Measurements from ENCODE around the gene ATP1B4. TPM values are rescaled to one million over a fixed set of nuclear protein-coding genes. Genes with fewer than 3 reads are reported as not detected.

The ATP1B4 gene
- total RNA-seq, 1 donor from 2014 or later = not detected

- DNase-seq (no peak), ATAC-seq (no peak)
- no peak overlapping the region for H3K4me3 ChIP-seq
- intact Hi-C loops (cut with DNase I) = no loop called here
- H3K4me1 ChIP-seq = no peaks in the 10 kb centered on the region
- TF ChIP-seq, protein P1, sequence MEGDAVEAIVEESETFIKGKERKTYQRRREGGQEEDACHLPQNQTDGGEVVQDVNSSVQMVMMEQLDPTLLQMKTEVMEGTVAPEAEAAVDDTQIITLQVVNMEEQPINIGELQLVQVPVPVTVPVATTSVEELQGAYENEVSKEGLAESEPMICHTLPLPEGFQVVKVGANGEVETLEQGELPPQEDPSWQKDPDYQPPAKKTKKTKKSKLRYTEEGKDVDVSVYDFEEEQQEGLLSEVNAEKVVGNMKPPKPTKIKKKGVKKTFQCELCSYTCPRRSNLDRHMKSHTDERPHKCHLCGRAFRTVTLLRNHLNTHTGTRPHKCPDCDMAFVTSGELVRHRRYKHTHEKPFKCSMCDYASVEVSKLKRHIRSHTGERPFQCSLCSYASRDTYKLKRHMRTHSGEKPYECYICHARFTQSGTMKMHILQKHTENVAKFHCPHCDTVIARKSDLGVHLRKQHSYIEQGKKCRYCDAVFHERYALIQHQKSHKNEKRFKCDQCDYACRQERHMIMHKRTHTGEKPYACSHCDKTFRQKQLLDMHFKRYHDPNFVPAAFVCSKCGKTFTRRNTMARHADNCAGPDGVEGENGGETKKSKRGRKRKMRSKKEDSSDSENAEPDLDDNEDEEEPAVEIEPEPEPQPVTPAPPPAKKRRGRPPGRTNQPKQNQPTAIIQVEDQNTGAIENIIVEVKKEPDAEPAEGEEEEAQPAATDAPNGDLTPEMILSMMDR (IDR thresholded peaks at IDR 0.05) = no peak
- H3K9me3 ChIP-seq = no peaks in the 10 kb centered on the region
- no peaks in the 10 kb centered on the region for H3K36me3 ChIP-seq
- no peaks in the 10 kb centered on the region for H3K27me3 ChIP-seq (ENCODE audit: low read depth)
- H3K27ac ChIP-seq = no peak overlapping the region
Observed at GRCh38 chrX:120350450-120351138, 11.3 kb upstream of the ATP1B4 start.

- ATAC-seq (no peak), DNase-seq (no peak)
- no peaks in the 10 kb centered on the region for H3K27me3 ChIP-seq (ENCODE audit: low read depth)
- H3K36me3 ChIP-seq = no peaks in the 10 kb centered on the region
- H3K9me3 ChIP-seq = no peaks in the 10 kb centered on the region
- no peak overlapping the region for H3K27ac ChIP-seq
- no peaks in the 10 kb centered on the region for H3K4me1 ChIP-seq
- TF ChIP-seq, protein P1 (IDR thresholded peaks at IDR 0.05) = no peak
- no peak overlapping the region for H3K4me3 ChIP-seq
- intact Hi-C loops (cut with DNase I) = no loop called here
Observed at GRCh38 chrX:120356084-120356483, 5.8 kb upstream of the ATP1B4 start.

GRCh38 chrX:120357186-120357585 lies 4.7 kb upstream of the ATP1B4 start:
- ATAC-seq (no peak), DNase-seq (no peak)
- intact Hi-C loops (cut with DNase I) = no loop called here
- TF ChIP-seq, protein P1 (IDR thresholded peaks at IDR 0.05) = no peak
- H3K4me3 ChIP-seq = no peak overlapping the region
- H3K4me1 ChIP-seq = no peaks in the 10 kb centered on the region
- H3K27ac ChIP-seq = no peak overlapping the region
- H3K9me3 ChIP-seq = no peaks in the 10 kb centered on the region
- H3K27me3 ChIP-seq (ENCODE audit: low read depth) = no peaks in the 10 kb centered on the region
- no peaks in the 10 kb centered on the region for H3K36me3 ChIP-seq

DNA sequence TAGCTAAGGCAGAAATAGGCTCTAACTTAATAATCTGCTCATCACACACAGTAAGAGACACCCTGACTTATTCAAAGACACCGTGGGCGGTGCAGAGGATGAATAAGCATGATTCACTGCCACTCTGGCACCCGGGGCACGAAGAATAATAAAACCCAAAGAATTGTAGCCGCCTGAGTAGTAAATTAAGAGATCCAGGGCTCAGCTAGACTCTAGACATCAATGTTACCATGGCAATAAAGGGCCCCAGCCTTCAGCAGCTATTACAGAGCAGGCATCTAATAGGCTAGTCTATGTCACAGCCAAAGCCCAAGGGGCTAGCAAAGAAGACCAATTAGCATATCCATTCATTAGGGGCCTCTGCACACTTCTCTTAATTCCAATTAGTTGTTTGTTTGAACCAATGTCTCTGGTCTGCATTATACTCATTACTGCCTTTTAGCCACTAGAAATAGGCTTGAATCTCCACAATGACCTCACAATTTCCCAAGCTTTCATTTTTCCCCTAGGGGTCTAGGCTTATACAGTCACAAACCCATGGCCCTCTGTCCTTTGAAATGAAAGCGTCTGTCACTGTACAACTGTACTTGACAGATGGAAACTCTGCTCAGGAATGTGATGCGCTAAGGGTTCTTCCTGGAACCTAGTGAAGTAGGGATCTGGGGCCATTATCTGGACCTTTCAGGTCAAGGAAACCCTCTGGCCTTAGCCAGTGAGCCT lies 3.0 kb upstream of the ATP1B4 start:
- TF ChIP-seq, protein P1 (IDR thresholded peaks at IDR 0.05) = no peak
- Histone ChIP-seq H3K27ac (no peak overlapping the region), H3K27me3 (ENCODE audit: low read depth) (no peaks in the 10 kb centered on the region), H3K4me3 (no peak overlapping the region), H3K36me3 (no peaks in the 10 kb centered on the region), H3K9me3 (no peaks in the 10 kb centered on the region), H3K4me1 (no peaks in the 10 kb centered on the region)
- DNase-seq (no peak), ATAC-seq (no peak)
- intact Hi-C loops (cut with DNase I) = no loop called here

DNA sequence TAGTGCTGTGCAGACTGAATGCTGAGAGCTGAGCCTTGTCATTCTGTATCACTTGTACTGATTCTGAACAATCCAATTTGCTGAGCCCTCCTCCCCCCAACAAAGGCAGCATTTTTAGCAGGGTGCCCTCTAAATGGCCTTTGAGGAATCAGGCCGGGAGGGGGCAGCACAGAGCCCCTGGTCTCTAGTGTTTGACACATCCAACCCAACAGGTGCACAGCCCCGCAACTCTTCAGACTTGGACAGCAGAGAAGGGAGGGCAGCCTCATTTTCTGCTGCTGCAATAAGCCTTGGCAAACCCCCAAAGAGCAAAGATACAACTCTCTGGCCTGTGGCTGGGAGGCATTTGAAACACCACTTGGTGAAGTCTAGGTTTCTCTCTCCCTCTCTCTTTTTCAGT lies 3.4 kb downstream of the ATP1B4 start:
- peak; percentile 42 to 71 for ATAC-seq
- H3K9me3 ChIP-seq = no peaks in the 10 kb centered on the region
- intact Hi-C loops (cut with DNase I) = no loop called here
- no peak overlapping the region for H3K27ac ChIP-seq
- H3K4me3 ChIP-seq = no peak overlapping the region
- peak; percentile 51 for DNase-seq
- H3K36me3 ChIP-seq = no peaks in the 10 kb centered on the region
- TF ChIP-seq, protein P1 (IDR thresholded peaks at IDR 0.05) = peak; percentile 37
- H3K4me1 ChIP-seq = no peaks in the 10 kb centered on the region
- no peaks in the 10 kb centered on the region for H3K27me3 ChIP-seq (ENCODE audit: low read depth)
